Measurements from ENCODE around the gene TMEM62. TPM values are rescaled to one million over a fixed set of nuclear protein-coding genes. Genes with fewer than 3 reads are reported as not detected.
A peak's percentile ranks its signal among the peaks of the same experiment; 100 is the strongest.
"Not testable (repeated sequence)": the region's sequence is repeated elsewhere in the genome, so short reads cannot be mapped to it uniquely, and the experiment has no call there.

The TMEM62 gene
- polyA plus RNA-seq, 3 donors, result 11.1 to 18.7 (median 16.2) TPM

- no peak for DNase-seq
Observed at GRCh38 chr15:43208052-43209002, 74.9 kb downstream of the TMEM62 start.

DNA sequence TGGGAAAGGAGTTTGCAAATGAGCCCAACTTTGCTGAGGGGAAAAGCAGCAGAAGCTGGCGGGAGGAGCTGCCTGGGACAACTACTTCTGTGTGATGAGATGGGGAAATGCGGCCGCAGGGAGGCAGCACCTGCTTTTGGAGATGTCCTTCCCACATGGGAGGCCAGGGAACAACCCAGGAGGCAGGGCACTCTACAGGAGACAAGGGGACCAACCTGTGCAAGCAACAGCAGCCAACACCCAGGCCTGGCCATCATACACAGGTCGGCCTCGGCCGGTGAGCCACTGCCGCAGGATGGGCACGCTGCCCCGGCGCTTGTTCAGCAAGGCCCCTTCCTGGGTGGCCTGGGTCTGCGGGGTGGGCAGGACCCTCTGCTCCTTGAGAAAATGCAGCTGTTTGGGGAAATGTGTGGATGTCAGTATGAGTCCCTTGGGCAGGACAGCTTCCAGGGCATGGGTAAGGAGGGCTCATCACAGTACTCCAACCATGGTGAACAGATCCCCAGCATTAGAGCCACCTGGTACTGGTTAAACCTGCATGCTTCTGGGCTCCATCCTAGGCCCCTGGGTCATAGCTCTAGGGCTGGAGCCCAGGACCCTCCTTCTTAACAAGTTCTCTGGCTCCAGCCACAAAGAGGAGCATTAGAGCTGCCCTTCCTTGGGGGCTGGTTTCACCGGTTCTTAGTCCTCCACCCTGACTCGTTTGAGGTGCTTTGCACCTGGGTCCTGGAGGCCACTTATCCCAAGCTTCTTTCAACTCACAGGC, 75.9 kb downstream of the TMEM62 start:
- no peak for DNase-seq

DNA sequence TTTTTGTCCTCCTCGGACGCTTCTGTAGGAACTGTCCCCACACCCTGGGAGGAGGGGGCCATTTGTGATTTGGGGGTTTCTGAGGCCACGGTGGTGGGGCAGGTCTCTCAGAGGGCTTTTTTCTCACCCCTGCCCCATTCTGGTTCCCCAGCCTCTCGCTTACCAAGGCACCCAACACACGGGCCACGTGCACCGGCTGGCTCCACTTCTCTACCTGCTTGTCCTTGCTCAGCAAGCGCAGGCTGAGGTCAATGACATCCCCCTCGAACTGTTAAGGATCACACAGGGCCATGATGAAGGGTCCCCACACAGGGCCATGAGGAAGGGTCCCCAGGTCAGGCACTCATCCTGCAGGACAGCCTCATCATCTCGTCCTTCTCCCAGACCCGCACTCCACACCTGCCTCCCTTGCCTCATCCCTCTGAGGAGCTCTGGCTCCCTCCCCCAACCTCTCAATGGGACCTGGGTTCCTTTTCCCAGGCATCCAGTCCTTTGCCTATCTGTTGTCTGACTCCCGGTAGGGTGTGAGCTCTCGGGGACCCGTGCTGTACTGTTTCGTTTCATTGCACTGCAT, 76.9 kb downstream of the TMEM62 start:
- DNase-seq, result no peak

GRCh38 chr15:43210807-43211206, 77.4 kb downstream of the TMEM62 start:
- DNase-seq, result no peak

- DNase-seq, result no peak
Observed at GRCh38 chr15:43211224-43211735, 77.9 kb downstream of the TMEM62 start.

DNA sequence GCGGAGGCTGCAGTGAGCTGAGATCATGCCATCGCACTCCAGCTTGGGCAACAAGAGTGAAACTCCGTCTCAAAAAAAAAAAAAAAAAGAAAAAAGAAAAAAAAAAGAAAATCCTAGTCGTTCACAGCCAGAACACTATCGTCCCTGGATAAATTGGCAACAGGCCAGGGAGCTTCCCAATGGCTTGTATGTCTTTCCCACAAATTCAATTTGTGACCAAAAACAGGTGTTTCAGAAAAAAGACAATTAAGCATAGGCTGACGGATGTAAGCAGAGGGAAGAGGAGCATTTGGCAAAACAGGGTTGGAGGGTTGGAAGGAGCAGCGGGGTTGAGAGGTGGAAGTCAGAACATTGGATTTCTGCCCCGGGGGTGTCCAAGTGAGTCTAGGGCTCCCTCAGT, 78.9 kb downstream of the TMEM62 start:
- no peak for DNase-seq

- no peak for DNase-seq
Observed at GRCh38 chr15:43212951-43213350, 79.6 kb downstream of the TMEM62 start.

- no peak for DNase-seq
Observed at GRCh38 chr15:43213466-43213865, 80.1 kb downstream of the TMEM62 start.

DNA sequence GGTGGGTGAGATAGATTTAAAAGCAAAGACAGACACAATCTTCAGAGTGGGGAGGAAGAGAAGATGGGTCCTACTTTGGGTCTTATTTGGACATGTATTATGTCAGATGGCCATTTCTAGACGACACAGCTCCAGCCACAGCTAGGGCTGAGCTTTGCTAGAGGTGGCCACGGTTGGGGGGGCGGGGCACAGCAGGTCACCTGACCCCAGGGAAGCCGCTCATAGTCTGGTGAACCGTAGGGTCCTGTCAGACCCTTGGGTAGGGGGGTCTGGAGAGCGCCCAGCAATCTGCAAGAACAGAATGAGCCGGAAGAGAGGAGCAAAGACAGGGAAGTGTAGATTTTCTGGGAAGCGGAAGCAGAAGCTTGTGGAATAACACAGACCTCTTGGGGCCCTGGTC, 80.8 kb downstream of the TMEM62 start:
- DNase-seq, result no peak

DNA sequence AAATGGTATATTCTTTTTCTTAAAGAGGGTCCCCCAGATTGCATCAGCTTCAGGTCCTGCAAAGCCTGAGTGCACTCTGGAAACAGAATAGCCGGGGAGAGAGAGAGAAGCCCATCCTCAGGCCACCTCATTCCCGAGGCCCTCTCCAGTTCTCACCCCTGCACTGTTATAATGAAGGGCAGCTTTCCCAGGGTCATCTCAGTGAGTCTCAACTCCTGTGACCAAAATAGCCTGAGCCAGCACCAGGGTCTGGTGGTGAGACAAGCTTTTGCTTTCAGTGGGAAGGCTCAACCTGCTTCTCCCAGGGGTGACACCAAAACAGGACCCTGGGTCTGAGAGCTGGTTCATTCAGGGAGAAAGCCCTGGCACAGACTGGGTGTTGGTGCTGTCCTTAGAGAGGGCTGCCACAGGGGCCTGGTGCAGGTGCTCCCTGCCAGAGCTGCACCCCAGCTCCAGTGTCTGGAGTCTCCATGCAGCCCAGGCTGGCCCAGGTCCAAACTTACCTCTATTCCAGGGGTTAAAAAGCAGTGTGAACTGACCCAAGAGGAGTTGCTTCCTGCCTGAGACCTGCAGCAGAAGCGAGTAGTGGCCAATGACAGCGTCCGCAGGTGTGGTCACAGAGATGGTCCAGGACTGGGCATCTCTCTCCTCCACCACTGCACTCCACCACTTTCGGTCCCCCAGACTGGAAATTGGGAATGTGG, 81.4 kb downstream of the TMEM62 start:
- no peak for DNase-seq

- DNase-seq, result no peak
Observed at GRCh38 chr15:43215961-43216360, 82.6 kb downstream of the TMEM62 start.

- DNase-seq, result peak; percentile 11
Observed at GRCh38 chr15:43218908-43219706, 85.7 kb downstream of the TMEM62 start.

DNA sequence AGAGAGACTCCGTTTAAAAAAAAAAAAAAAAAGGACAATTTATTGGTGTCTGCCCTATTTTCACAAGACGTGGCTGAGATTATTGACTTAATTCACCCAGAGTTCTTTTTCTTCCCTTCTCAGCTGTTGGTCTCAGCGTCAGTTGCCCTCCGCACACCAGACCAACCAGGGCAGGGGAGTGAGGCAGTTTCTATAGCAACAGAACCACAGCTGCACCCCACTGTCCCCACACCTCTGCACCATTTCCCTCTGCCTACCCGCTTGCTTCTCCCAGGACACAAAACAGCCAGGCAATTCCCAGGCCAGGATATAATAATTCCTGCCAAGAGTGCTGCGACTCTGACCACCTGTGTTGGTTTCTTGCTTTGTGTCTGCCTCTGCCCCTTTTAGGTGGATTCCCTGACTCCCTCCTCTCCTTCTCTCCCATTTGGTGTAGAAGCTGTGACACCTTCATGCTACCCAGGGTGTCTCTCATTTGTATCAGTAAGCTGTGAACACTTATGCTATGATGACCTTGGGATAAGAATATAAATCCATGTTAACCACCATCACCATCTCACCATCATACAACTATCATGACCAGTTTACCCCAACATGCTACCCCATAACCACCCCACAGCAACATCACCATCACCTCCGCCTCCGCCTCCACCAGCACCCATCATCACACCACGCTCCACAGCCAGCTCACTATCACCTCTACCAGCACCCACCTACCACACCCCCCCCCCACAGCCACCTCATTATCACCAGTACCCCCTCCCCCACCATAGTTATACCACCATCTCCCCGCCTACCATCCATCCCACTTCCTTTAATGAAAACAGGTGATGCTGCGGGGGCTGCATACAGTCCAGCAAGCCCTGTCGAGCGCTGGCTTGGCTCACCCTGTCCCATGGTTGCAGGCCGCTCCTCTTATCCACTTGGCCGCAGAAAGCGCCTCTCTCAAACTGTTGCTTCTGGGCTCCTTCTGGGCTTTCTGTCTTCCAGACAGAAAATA, 86.8 kb downstream of the TMEM62 start:
- DNase-seq, result no peak

DNA sequence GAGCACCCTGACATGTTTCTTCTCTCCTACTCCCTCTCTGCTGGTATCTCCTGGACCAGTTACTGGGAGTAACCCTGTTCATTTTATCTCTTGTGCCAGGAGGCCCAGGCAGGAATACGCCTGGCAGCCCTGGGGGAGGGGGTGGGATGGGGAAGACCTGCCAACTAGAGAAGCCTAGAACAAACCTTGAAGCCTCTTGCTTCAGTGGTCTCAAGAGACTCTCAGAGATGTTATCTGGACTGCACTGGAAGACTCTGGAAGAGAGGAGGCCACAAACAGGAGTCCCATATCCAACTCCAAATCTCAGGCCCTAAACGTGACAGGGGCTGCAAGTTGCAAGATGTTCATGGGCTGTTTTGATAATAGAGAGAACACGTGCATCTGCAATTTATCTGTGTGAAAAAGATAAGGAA, 87.6 kb downstream of the TMEM62 start, which contains the start of gene EPB42:
Gene EPB42 (minus strand): TSS at position 28 of the 413 bp plus-strand sequence. CDS start 193 bp downstream, outside the sequence.
- no peak for DNase-seq

GRCh38 chr15:43221422-43221821, 88.0 kb downstream of the TMEM62 start:
- DNase-seq, result no peak

DNA sequence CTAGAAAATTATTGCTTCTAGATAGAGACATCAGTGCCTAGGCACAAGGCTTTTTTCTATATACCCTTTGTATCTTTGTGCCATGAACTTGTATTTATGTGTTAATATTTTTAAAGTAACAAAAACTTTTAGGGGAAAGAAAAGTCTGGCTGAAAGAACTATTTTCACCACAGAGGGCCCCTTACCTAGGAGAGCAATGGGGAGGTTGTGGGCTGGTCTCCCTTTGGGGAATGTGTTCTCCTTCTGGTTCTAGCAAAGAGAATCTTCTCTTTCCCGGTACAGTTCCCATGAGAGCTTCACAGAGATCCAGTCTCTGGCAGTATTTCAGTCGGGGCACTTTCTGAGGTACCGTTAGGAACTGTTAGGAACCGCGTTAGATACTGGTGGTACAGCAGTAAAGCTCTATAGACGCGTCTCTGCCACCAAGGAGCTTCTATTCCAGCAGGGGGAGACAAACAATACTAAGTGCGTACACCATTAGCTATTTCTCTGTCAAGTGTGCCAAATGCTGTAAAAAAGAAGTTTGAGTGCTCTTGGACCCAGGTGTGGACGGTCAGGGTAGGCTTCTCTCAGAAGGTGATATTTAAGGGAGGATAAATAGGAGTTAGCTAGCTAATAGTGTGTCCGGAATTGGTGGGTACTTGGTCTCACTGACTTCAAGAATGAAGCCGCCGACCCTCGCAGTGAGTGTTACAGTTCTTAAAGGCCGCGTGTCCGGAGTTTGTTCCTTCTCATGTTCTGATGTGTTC, 92.0 kb downstream of the TMEM62 start:
- DNase-seq, result peak; percentile 55

GRCh38 chr15:43225950-43226255, 92.5 kb downstream of the TMEM62 start:
- DNase-seq, result not testable (repeated sequence)

GRCh38 chr15:43226436-43227305, 93.3 kb downstream of the TMEM62 start:
- DNase-seq, result no peak
